H1 (cell line): ENCODE data around the gene AAK1. TPM values are rescaled to one million over a fixed set of nuclear protein-coding genes. Genes with fewer than 3 reads are reported as not detected.

ENCODE experiments used
- CTCF ChIA-PET: fragments of 300-600 bp; sonication (Branson Sonifier 250); formaldehyde crosslinking; loops from one replicate; lab custom pipeline; 2021; ENCODE audit not compliant: partially characterized antibody; lab: Charles Lee
- POLR2A ChIA-PET: fragments of 300-600 bp; sonication (Branson Sonifier 250); formaldehyde crosslinking; loops from one replicate; lab custom pipeline; 2021; ENCODE audit warnings: inconsistent platforms; ENCODE audit not compliant: partially characterized antibody; lab: Charles Lee
- DNase-seq, 2 experiments: peaks; one replicate each; pipeline versions ENCODE4 v3.0.0 to v3.0.0-alpha.2; 2010 to 2022; ENCODE audit warnings: low spot score in 2 of 2, low read depth in 1 of 2, mixed read lengths in 1 of 2
- FAIRE-seq: peaks from 2 replicates; lab custom pipeline; 2011; peaks lifted over from hg19 to GRCh38; lab: Jason Lieb, UNC
- H2AFZ ChIP-seq: 2 replicates; pipeline ENCODE4 v1.8.1; 2012; ENCODE audit warnings: low read length, inconsistent platforms
- H2AK5ac ChIP-seq: 2 replicates; pipeline ENCODE4 v1.6.1; 2013; ENCODE audit warnings: low read depth, low read length
- H2BK120ac ChIP-seq: replicated peaks from 2 replicates; pipeline ENCODE3; 2013; ENCODE audit warnings: low read depth, low read length, inconsistent platforms
- H2BK12ac ChIP-seq: 2 replicates; pipeline ENCODE4 v1.6.1; 2013; ENCODE audit warnings: low read depth, low read length
- H2BK15ac ChIP-seq: 2 replicates; pipeline ENCODE4 v1.6.1; 2013; ENCODE audit warnings: low read length
- H2BK20ac ChIP-seq: 2 replicates; pipeline ENCODE4 v1.6.1; 2013; ENCODE audit warnings: low read length
- H2BK5ac ChIP-seq: 2 replicates; pipeline ENCODE4 v1.6.1; 2013; ENCODE audit warnings: low read depth, low read length
- H3K14ac ChIP-seq: 2 replicates; pipeline ENCODE4 v1.6.1; 2013; ENCODE audit warnings: inconsistent platforms; ENCODE audit not compliant: insufficient read length
- H3K18ac ChIP-seq: 2 replicates; pipeline ENCODE4 v1.6.1; 2013; ENCODE audit warnings: low read length; ENCODE audit errors: extremely low read depth
- H3K23ac ChIP-seq: 2 replicates; pipeline ENCODE4 v1.6.1; 2013; ENCODE audit warnings: inconsistent platforms; ENCODE audit not compliant: insufficient read length
- H3K23me2 ChIP-seq: 2 replicates; pipeline ENCODE4 v1.6.1; 2013; ENCODE audit warnings: low read depth, low read length
- H3K27ac ChIP-seq: 2 replicates; pipeline ENCODE4 v1.6.1; 2011; ENCODE audit warnings: low read depth, low read length, inconsistent platforms
- H3K27me3 ChIP-seq, 4 experiments: replicated peaks in 1 of 4; 1 replicate in 1 of 4; 2 replicates in 3 of 4; pipeline versions ENCODE4 v1.6.1 to v1.8.1; 2011 to 2013; ENCODE audit warnings: low read length in 3 of 4, mild to moderate bottlenecking in 3 of 4, inconsistent platforms in 2 of 4, mixed read lengths in 2 of 4, moderate library complexity in 1 of 4; ENCODE audit not compliant: control insufficient read depth in 3 of 4, insufficient read depth in 3 of 4; ENCODE audit errors: extremely low read depth in 1 of 4
- H3K36me3 ChIP-seq, 4 experiments: 2 replicates each; pipeline versions ENCODE4 v1.6.1 to v1.8.1; 2011 to 2013; ENCODE audit warnings: mild to moderate bottlenecking in 4 of 4, low read length in 3 of 4, moderate library complexity in 2 of 4, control low read depth in 1 of 4, inconsistent platforms in 1 of 4; ENCODE audit not compliant: insufficient read depth in 4 of 4, control insufficient read depth in 2 of 4
- H3K4ac ChIP-seq: replicated peaks from 2 replicates; pipeline ENCODE3; 2013; ENCODE audit warnings: low read length, low read depth, mixed read lengths, inconsistent platforms; ENCODE audit not compliant: insufficient read length
- H3K4me1 ChIP-seq, 4 experiments: replicated peaks in 1 of 4; 1 replicate in 1 of 4; 2 replicates in 3 of 4; pipeline versions ENCODE4 v1.6.1 to v1.8.1; 2011 to 2013; ENCODE audit warnings: low read length in 3 of 4, inconsistent platforms in 2 of 4, mixed read lengths in 1 of 4; ENCODE audit not compliant: insufficient read depth in 4 of 4, control insufficient read depth in 3 of 4
- H3K4me2 ChIP-seq, 2 experiments: 2 replicates each; pipeline versions ENCODE4 v1.6.1 to v1.8.1; 2011 to 2013; ENCODE audit warnings: low read depth in 2 of 2, low read length in 2 of 2, control low read depth in 1 of 2, inconsistent platforms in 1 of 2, mild to moderate bottlenecking in 1 of 2; ENCODE audit not compliant: insufficient read depth in 1 of 2
- H3K4me3 ChIP-seq, 4 experiments: fragments of 200-600, 300-600 bp in 1 of 4; sonication (generic), shearing (Covaris generic), sonication (Bioruptor Twin) in 1 of 4; 2 replicates each; pipeline versions ENCODE4 v1.5.1 to v1.8.1; 2011 to 2016; ENCODE audit warnings: low read length in 4 of 4, low read depth in 3 of 4, control low read depth in 2 of 4, inconsistent platforms in 2 of 4, mild to moderate bottlenecking in 2 of 4, mixed read lengths in 1 of 4, moderate library complexity in 1 of 4; ENCODE audit not compliant: insufficient read depth in 2 of 4; ENCODE audit errors: extremely low read depth in 1 of 4
- H3K56ac ChIP-seq: replicated peaks from 2 replicates; pipeline ENCODE3; 2013; ENCODE audit warnings: low read depth, mild to moderate bottlenecking, mixed read lengths, low read length, inconsistent platforms; ENCODE audit not compliant: insufficient read length
- H3K79me1 ChIP-seq: 2 replicates; pipeline ENCODE4 v1.6.1; 2013; ENCODE audit warnings: low read depth, low read length, control low read depth
- H3K79me2 ChIP-seq, 2 experiments: 2 replicates each; pipeline versions ENCODE4 v1.6.1 to v1.8.1; 2012 to 2013; ENCODE audit warnings: low read length in 2 of 2, mild to moderate bottlenecking in 2 of 2, inconsistent platforms in 1 of 2; ENCODE audit not compliant: insufficient read depth in 2 of 2, control insufficient read depth in 1 of 2
- H3K9ac ChIP-seq, 4 experiments: replicated peaks in 1 of 4; 1 replicate in 1 of 4; 2 replicates in 3 of 4; pipeline versions ENCODE4 v1.6.1 to v1.8.1; 2011 to 2013; ENCODE audit warnings: low read depth in 3 of 4, low read length in 3 of 4, control low read depth in 2 of 4, mild to moderate bottlenecking in 2 of 4, moderate library complexity in 2 of 4, inconsistent platforms in 1 of 4; ENCODE audit errors: extremely low read depth in 1 of 4
- H3K9me3 ChIP-seq, 2 experiments: 2 replicates each; pipeline versions ENCODE4 v1.6.1 to v1.8.1; 2012 to 2013; ENCODE audit warnings: mild to moderate bottlenecking in 2 of 2, moderate library complexity in 2 of 2, control low read depth in 1 of 2, inconsistent platforms in 1 of 2, low read depth in 1 of 2, low read length in 1 of 2, mixed read lengths in 1 of 2; ENCODE audit not compliant: insufficient read depth in 2 of 2
- H4K20me1 ChIP-seq, 2 experiments: replicated peaks in 1 of 2; 2 replicates each; pipeline versions ENCODE3 to v1.8.1; 2011 to 2013; ENCODE audit warnings: inconsistent platforms in 2 of 2, low read length in 2 of 2, mild to moderate bottlenecking in 1 of 2; ENCODE audit not compliant: insufficient read depth in 2 of 2, control insufficient read depth in 1 of 2
- H4K5ac ChIP-seq: 2 replicates; pipeline ENCODE4 v1.6.1; 2013; ENCODE audit warnings: low read length, low read depth, mixed read lengths, inconsistent platforms; ENCODE audit not compliant: insufficient read length
- H4K8ac ChIP-seq: 2 replicates; pipeline ENCODE4 v1.8.0; 2013; ENCODE audit warnings: mild to moderate bottlenecking, moderate library complexity, low read length, inconsistent platforms; ENCODE audit not compliant: insufficient read depth; ENCODE audit errors: extremely low read depth
- H4K91ac ChIP-seq: replicated peaks from 2 replicates; pipeline ENCODE3; 2013; ENCODE audit warnings: low read length, mixed read lengths, inconsistent platforms; ENCODE audit not compliant: insufficient read length
- EZH2 ChIP-seq: fragments of 200-600 bp; sonication (generic); IDR thresholded peaks from 2 replicates; pipeline ENCODE4 v1.7.1; 2012; ENCODE audit warnings: low read depth, mild to moderate bottlenecking, moderate library complexity, low read length, inconsistent platforms; ENCODE audit not compliant: severe bottlenecking
- HDAC6 ChIP-seq: IDR thresholded peaks from one replicate; pipeline ENCODE4 v1.7.1; 2012; ENCODE audit warnings: low read depth, mild to moderate bottlenecking, inconsistent platforms, low read length, moderate library complexity
- RNF2 ChIP-seq: fragments of 200-900, 300-1000 bp; sonication (generic); IDR thresholded peaks from 2 replicates; pipeline ENCODE4 v1.7.1; 2016; ENCODE audit warnings: borderline replicate concordance, low read depth, mild to moderate bottlenecking, antibody characterized with exemption, low read length; ENCODE audit not compliant: poor library complexity, severe bottlenecking; ENCODE audit errors: missing control alignments
- WGBS, 2 experiments: shearing (Covaris generic) in 1 of 2; methylation state at CpG; one replicate each; pipeline versions ENCODE4 v1.1.6 to v1.1.7; 2013 to 2015; ENCODE audit warnings: low lambda C conversion rate in 2 of 2, mixed read lengths in 2 of 2, inconsistent platforms in 1 of 2, low coverage in 1 of 2, missing lambda C conversion rate in 1 of 2; ENCODE audit not compliant: insufficient replicate concordance in 2 of 2, insufficient coverage in 1 of 2, insufficient read length in 1 of 2; ENCODE audit errors: extremely low coverage in 1 of 2, missing lambda C conversion rate in 1 of 2; 5-methylcytosine and 5-hydroxymethylcytosine counted together
- polyA plus RNA-seq, 7 experiments: library from polyadenylated mRNA; depleted of rRNA in 3 of 7; stranded (reverse) in 5 of 7; unstranded in 2 of 7; fragments of >200 nt in 5 of 7; fragments of 200-250 nt in 2 of 7; gene quantifications; 1 replicate in 5 of 7; 2 replicates in 1 of 7; 4 replicates in 1 of 7; pipeline versions ENCODE4 v1.2.1 to v1.2.3, GENCODE V29; 2011 to 2013; ENCODE audit warnings: missing spikeins in 2 of 7, mixed read lengths in 2 of 7
- total RNA-seq: library from RNA; stranded (reverse); fragmentation: NEBNext Ultra II Directional; extraction: Animal tissue kit (Norgen Biotek cat#: 25700); gene quantifications from 2 replicates; pipeline ENCODE4 v1.2.1, GENCODE V29; 2021

AAK1 gene
- total and polyA plus RNA-seq, 2 of the 8 experiments (the other 6 are each of a cell fraction or from before 2014, with no cell fraction given), result 10.0 to 40.5 TPM

- H2AFZ ChIP-seq, result no peak overlapping the region
- H3K4ac ChIP-seq, result no peak overlapping the region
- CTCF ChIA-PET, result interaction anchor here (0.8 to 2.1 kb wide), 4 partner anchors 9 to 16 kb away, joined by 3 to 9 read pairs (median 3); no protein-coding TSS in a partner anchor
- no peak overlapping the region for H3K14ac ChIP-seq
- WGBS, 2 experiments, result 85% methylated on average over 2 of the region's 2 CpGs; no CpG with 5 or more reads in 1 of the 2 experiments
- no peak overlapping the region for H4K91ac ChIP-seq
- POLR2A ChIA-PET, result no interaction called here
- no peak for DNase-seq
- no peak overlapping the region for H3K4me3 ChIP-seq
- 0 out of 4 replicates have a peak, but pooled peaks cover 0 to 9% of the 10 kb centered on the region in 2 experiments for H3K79me2 ChIP-seq
- H3K27ac ChIP-seq, result no peak overlapping the region
- no peak overlapping the region for H2BK15ac ChIP-seq
- no peak overlapping the region for H2BK12ac ChIP-seq
- no peak overlapping the region for H2BK5ac ChIP-seq
- no peaks in the 10 kb centered on the region for H3K4me1 ChIP-seq
- no peaks in the 10 kb centered on the region for H3K27me3 ChIP-seq
- no peaks in the 10 kb centered on the region for H3K36me3 ChIP-seq
- H4K20me1 ChIP-seq, result no peaks in the 10 kb centered on the region
- H4K8ac ChIP-seq, result no peak overlapping the region
- TF ChIP-seq EZH2 (no peak), HDAC6 (no peak), RNF2 (no peak)
- no peak overlapping the region for H4K5ac ChIP-seq
- H2AK5ac ChIP-seq, result no peak overlapping the region
- no peak overlapping the region for H3K56ac ChIP-seq
- no peak overlapping the region for H3K23ac ChIP-seq
- no peak overlapping the region for H3K4me2 ChIP-seq
- no peaks in the 10 kb centered on the region for H3K23me2 ChIP-seq
- H3K9me3 ChIP-seq, result no peaks in the 10 kb centered on the region
- no peak overlapping the region for H3K9ac ChIP-seq
- no peaks in the 10 kb centered on the region; the same call in 1 of the 2 replicates for H3K79me1 ChIP-seq
- H3K18ac ChIP-seq, result no peak overlapping the region
- no peak overlapping the region for H2BK120ac ChIP-seq
- FAIRE-seq, result no peak
- no peak overlapping the region for H2BK20ac ChIP-seq
These were observed 73.1 kb downstream of the AAK1 start for GRCh38 chr2:69570474-69570873.
